GM12878 (cell line): ENCODE data around the gene RAB37. TPM values are rescaled to one million over a fixed set of nuclear protein-coding genes. Genes with fewer than 3 reads are reported as not detected.

ENCODE experiments used
- ATAC-seq: fragments of 200-7000 bp; cut with Tn5 transposase; 3 replicates; pipeline ENCODE4 v1.9.1; 2020; ENCODE audit warnings: mild to moderate bottlenecking, moderate library complexity
- BruUV-seq: library from RNA; stranded (reverse); fragments of 400-500 nt; replicated peaks from 2 replicates; lab custom pipeline; 2021; lab: Mats Ljungman, UMichigan
- CTCF ChIA-PET: fragments of 300-600 bp; sonication (Branson Sonifier 250); formaldehyde crosslinking; extraction: SDS; loops from one replicate; lab custom pipeline; 2021; ENCODE audit warnings: inconsistent platforms; lab: Yijun Ruan, JAX
- POLR2A ChIA-PET: fragments of 350-600 bp; formaldehyde crosslinking; extraction: SDS; loops from one replicate; lab custom pipeline; 2021; ENCODE audit warnings: inconsistent platforms; lab: Charles Lee
- RAD21 ChIA-PET: fragments of 300-600 bp; sonication (Branson Sonifier 250); formaldehyde crosslinking; loops from one replicate; lab custom pipeline; 2023; ENCODE audit warnings: antibody characterized with exemption; ENCODE audit not compliant: unreplicated experiment; lab: Charles Lee
- SMC1A ChIA-PET: fragments of 300-600 bp; sonication (Branson Sonifier 250); formaldehyde crosslinking; loops from one replicate; lab custom pipeline; 2023; ENCODE audit not compliant: unreplicated experiment, uncharacterized antibody; lab: Charles Lee
- DNase-seq: peaks from one replicate; pipeline ENCODE4 v3.0.0-alpha.2; 2011; ENCODE audit warnings: low read depth, low spot score
- FAIRE-seq: peaks from 3 replicates; lab custom pipeline; 2011; peaks lifted over from hg19 to GRCh38; lab: Jason Lieb, UNC
- H2AFZ ChIP-seq: 2 replicates; pipeline ENCODE4 v1.6.0; 2011; ENCODE audit warnings: low read depth, low read length, control low read depth; ENCODE audit not compliant: control insufficient read depth
- H3K27ac ChIP-seq: 2 replicates; pipeline ENCODE4 v1.5.1; 2011; ENCODE audit warnings: control low read depth; ENCODE audit not compliant: control insufficient read depth, insufficient read depth
- H3K27me3 ChIP-seq, 2 experiments: replicated peaks in 1 of 2; 2 replicates each; pipeline versions ENCODE4 v1.6.0 to v1.6.1; 2011; ENCODE audit warnings: low read length in 1 of 2; ENCODE audit not compliant: control insufficient read depth in 2 of 2, insufficient read depth in 2 of 2
- H3K36me3 ChIP-seq, 2 experiments: 2 replicates each; pipeline ENCODE4 v1.5.1; 2011; ENCODE audit warnings: low read length in 1 of 2; ENCODE audit not compliant: control insufficient read depth in 2 of 2, insufficient read depth in 2 of 2
- H3K4me1 ChIP-seq: 2 replicates; pipeline ENCODE4 v1.6.1; 2011; ENCODE audit warnings: mild to moderate bottlenecking, low read length, moderate library complexity, mixed read lengths; ENCODE audit not compliant: control insufficient read depth, insufficient read depth
- H3K4me2 ChIP-seq: 2 replicates; pipeline ENCODE4 v1.6.0; 2011; ENCODE audit warnings: control low read depth; ENCODE audit not compliant: control insufficient read depth, insufficient read depth
- H3K4me3 ChIP-seq: fragments of 200-600 bp; sonication (generic); 2 replicates; pipeline ENCODE4 v1.5.1; 2016
- H3K79me2 ChIP-seq: 2 replicates; pipeline ENCODE4 v1.6.0; 2011; ENCODE audit warnings: low read length; ENCODE audit not compliant: control insufficient read depth, insufficient read depth
- H3K9ac ChIP-seq: 2 replicates; pipeline ENCODE4 v1.8.0; 2011; ENCODE audit warnings: low read length, control low read depth, mixed read lengths; ENCODE audit not compliant: control insufficient read depth, insufficient read depth
- H3K9me3 ChIP-seq: replicated peaks from 3 replicates; pipeline ENCODE4 v1.5.1; 2011; ENCODE audit warnings: mild to moderate bottlenecking, low read length; ENCODE audit not compliant: control insufficient read depth, insufficient read depth
- H4K20me1 ChIP-seq: 2 replicates; pipeline ENCODE4 v1.6.0; 2011; ENCODE audit not compliant: control insufficient read depth, insufficient read depth
- ASH2L ChIP-seq: fragments of 300-600, 200-600 bp; sonication (generic); IDR thresholded peaks from 2 replicates; pipeline ENCODE4 v1.6.1; 2017; ENCODE audit warnings: low read depth, mild to moderate bottlenecking, borderline replicate concordance
- EZH2 ChIP-seq: IDR thresholded peaks from 2 replicates; pipeline ENCODE4 v1.6.1; 2012; ENCODE audit warnings: low read depth, mild to moderate bottlenecking, control low read depth, inconsistent platforms, low read length, borderline replicate concordance; ENCODE audit not compliant: control insufficient read depth
- MXI1 ChIP-seq: fragments of 150-350 bp; IDR thresholded peaks from 2 replicates; pipeline ENCODE4 v1.6.1; 2011; ENCODE audit warnings: low read depth, mild to moderate bottlenecking, inconsistent platforms, low read length, improper control_type of control experiment
- PAX5 ChIP-seq: IDR thresholded peaks from 2 replicates; pipeline ENCODE4 v1.6.1; 2011; ENCODE audit warnings: low read depth, low read length, borderline replicate concordance
- PBX3 ChIP-seq: IDR thresholded peaks from 2 replicates; pipeline ENCODE4 v1.6.1; 2011; ENCODE audit warnings: mild to moderate bottlenecking, low read depth, low read length, moderate library complexity; ENCODE audit not compliant: insufficient replicate concordance
- TBL1XR1 ChIP-seq: IDR thresholded peaks from 2 replicates; pipeline ENCODE4 v1.6.1; 2012; ENCODE audit warnings: low read depth, low read length, improper control_type of control experiment
- ZBTB40 ChIP-seq: fragments of 450-650 bp; IDR thresholded peaks from 2 replicates; pipeline ENCODE4 v1.6.1; 2016; ENCODE audit warnings: mild to moderate bottlenecking, moderate library complexity, borderline replicate concordance
- ZNF24 ChIP-seq: fragments of 450-650 bp; IDR thresholded peaks from 2 replicates; pipeline ENCODE4 v1.6.1; 2017; ENCODE audit warnings: antibody characterized with exemption, mild to moderate bottlenecking
- ZZZ3 ChIP-seq: IDR thresholded peaks from 2 replicates; pipeline ENCODE4 v1.6.1; 2011; ENCODE audit warnings: low read depth; ENCODE audit not compliant: control insufficient read depth, insufficient read length
- WGBS: methylation state at CpG from one replicate; pipeline ENCODE4 v1.1.6; 2016; ENCODE audit warnings: low lambda C conversion rate; ENCODE audit not compliant: insufficient replicate concordance, insufficient coverage; ENCODE audit errors: missing lambda C conversion rate; 5-methylcytosine and 5-hydroxymethylcytosine counted together
- in situ Hi-C: fragments of 300-500 bp; cut with MboI; formaldehyde crosslinking; loops from 9 replicates; pipeline ENCODE4 v1.14.3; 2018; ENCODE audit warnings: mixed read lengths
- intact Hi-C: fragments of 100-400 bp; cut with micrococcal nuclease; formaldehyde crosslinking; loops from one replicate; pipeline ENCODE4 v1.14.2; 2022; ENCODE audit not compliant: unreplicated experiment
- polyA plus RNA-seq, 11 experiments: library from polyadenylated mRNA; depleted of rRNA in 4 of 11; unstranded in 6 of 11; stranded (reverse) in 5 of 11; fragments of >200 nt; fragmentation: Nextera tagmentation in 4 of 11; fragmentation: Illumina TruSeq in 1 of 11; extraction: Ambion mirVana in 4 of 11; extraction: Trizol in 1 of 11; gene quantifications; 1 replicate in 1 of 11; 2 replicates in 10 of 11; pipeline versions ENCODE4 v1.2.1 to v1.2.3, GENCODE V29; 2011 to 2016; ENCODE audit warnings: inconsistent platforms in 2 of 11, missing spikeins in 2 of 11, low read depth in 1 of 11
- total RNA-seq, 4 experiments: library from RNA; depleted of rRNA in 3 of 4; stranded (reverse); fragments of >200 nt in 3 of 4; fragmentation: Illumina TruSeq in 1 of 4; extraction: Trizol in 1 of 4; gene quantifications; 2 replicates each; pipeline versions ENCODE4 v1.2.1 to v1.2.3, GENCODE V29; 2013 to 2021
- TF ChIP-seq, protein P1 (sequence below): fragments of 450-650 bp; IDR thresholded peaks from 2 replicates; pipeline ENCODE4 v1.6.1; 2017; ENCODE audit warnings: mild to moderate bottlenecking, low read depth, inconsistent platforms; ENCODE audit not compliant: poor library complexity, severe bottlenecking
- TF ChIP-seq, protein P2 (sequence below): IDR thresholded peaks from 2 replicates; pipeline ENCODE4 v1.6.1; 2012; ENCODE audit warnings: low read length, inconsistent platforms
- TF ChIP-seq, protein P3 (sequence below): IDR thresholded peaks from 2 replicates; pipeline ENCODE4 v1.6.1; 2012; ENCODE audit warnings: low read depth, low read length, improper control_type of control experiment

Gene RAB37
- total and polyA plus RNA-seq, 10 of the 15 experiments (the other 5 are each of a cell fraction or from before 2014, with no cell fraction given), result 0.48 to 5.6 (median 1.7) TPM

- H3K27ac ChIP-seq, result no peak overlapping the region
- no peak for TF ChIP-seq PBX3
- no peak for TF ChIP-seq MXI1
- TF ChIP-seq ZNF24, result no peak
- TF ChIP-seq, protein P1, sequence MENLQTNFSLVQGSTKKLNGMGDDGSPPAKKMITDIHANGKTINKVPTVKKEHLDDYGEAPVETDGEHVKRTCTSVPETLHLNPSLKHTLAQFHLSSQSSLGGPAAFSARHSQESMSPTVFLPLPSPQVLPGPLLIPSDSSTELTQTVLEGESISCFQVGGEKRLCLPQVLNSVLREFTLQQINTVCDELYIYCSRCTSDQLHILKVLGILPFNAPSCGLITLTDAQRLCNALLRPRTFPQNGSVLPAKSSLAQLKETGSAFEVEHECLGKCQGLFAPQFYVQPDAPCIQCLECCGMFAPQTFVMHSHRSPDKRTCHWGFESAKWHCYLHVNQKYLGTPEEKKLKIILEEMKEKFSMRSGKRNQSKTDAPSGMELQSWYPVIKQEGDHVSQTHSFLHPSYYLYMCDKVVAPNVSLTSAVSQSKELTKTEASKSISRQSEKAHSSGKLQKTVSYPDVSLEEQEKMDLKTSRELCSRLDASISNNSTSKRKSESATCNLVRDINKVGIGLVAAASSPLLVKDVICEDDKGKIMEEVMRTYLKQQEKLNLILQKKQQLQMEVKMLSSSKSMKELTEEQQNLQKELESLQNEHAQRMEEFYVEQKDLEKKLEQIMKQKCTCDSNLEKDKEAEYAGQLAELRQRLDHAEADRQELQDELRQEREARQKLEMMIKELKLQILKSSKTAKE, result no peak
- TF ChIP-seq ZBTB40, result no peak
- TF ChIP-seq EZH2, result no peak
- TF ChIP-seq TBL1XR1, result no peak
- TF ChIP-seq, protein P2, sequence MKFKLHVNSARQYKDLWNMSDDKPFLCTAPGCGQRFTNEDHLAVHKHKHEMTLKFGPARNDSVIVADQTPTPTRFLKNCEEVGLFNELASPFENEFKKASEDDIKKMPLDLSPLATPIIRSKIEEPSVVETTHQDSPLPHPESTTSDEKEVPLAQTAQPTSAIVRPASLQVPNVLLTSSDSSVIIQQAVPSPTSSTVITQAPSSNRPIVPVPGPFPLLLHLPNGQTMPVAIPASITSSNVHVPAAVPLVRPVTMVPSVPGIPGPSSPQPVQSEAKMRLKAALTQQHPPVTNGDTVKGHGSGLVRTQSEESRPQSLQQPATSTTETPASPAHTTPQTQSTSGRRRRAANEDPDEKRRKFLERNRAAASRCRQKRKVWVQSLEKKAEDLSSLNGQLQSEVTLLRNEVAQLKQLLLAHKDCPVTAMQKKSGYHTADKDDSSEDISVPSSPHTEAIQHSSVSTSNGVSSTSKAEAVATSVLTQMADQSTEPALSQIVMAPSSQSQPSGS, result no peak
- no peak for TF ChIP-seq ASH2L
- TF ChIP-seq ZZZ3, result no peak
- no peak for TF ChIP-seq PAX5
- TF ChIP-seq, protein P3, sequence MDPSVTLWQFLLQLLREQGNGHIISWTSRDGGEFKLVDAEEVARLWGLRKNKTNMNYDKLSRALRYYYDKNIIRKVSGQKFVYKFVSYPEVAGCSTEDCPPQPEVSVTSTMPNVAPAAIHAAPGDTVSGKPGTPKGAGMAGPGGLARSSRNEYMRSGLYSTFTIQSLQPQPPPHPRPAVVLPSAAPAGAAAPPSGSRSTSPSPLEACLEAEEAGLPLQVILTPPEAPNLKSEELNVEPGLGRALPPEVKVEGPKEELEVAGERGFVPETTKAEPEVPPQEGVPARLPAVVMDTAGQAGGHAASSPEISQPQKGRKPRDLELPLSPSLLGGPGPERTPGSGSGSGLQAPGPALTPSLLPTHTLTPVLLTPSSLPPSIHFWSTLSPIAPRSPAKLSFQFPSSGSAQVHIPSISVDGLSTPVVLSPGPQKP, result no peak
- CTCF ChIA-PET, result interaction anchor here (0.6 to 1.9 kb wide), 4 partner anchors 15 to 135 kb away, joined by 3 to 4 read pairs (median 3); no protein-coding TSS in a partner anchor
Measured at GRCh38 chr17:74785981-74786360, 48.9 kb downstream of the RAB37 start.

More at GRCh38 chr17:74785981-74786360, 48.9 kb downstream of the RAB37 start:
- Histone ChIP-seq H3K36me3 (peaks cover 0 to 5% of the 10 kb centered on the region in 2 experiments; a peak in 2 of 4 replicates), H3K27me3 (no peaks in the 10 kb centered on the region), H3K9ac (no peak overlapping the region), H3K9me3 (no peaks in the 10 kb centered on the region), H2AFZ (no peak overlapping the region), H4K20me1 (peaks cover under 1% of the 10 kb centered on the region), H3K4me3 (no peak overlapping the region), H3K4me1 (peaks cover 15% of the 10 kb centered on the region), H3K79me2 (no peaks in the 10 kb centered on the region), H3K4me2 (no peak overlapping the region)
- in situ Hi-C loops, result no loop called here
- RAD21 ChIA-PET, result no interaction called here
- DNase-seq, result no peak
- no peak for FAIRE-seq
- SMC1A ChIA-PET, result interaction anchor here (1.2 kb wide), 1 partner anchor 44 kb away, joined by 3 read pairs; no protein-coding TSS in a partner anchor
- POLR2A ChIA-PET, result no interaction called here
- ATAC-seq, result no peak
- intact Hi-C loops, result no loop called here
- WGBS, result 69% methylated on average over 9 of the region's 9 CpGs
- no TSS peak for BruUV-seq
